OCI-LY7 (cell line): Measurements from ENCODE around the gene GNG3.

Experiments
- CTCF ChIP-seq: fragments of 200-600 bp; sonication (generic); conservative IDR thresholded peaks from 2 replicates; pipeline ENCODE4 v1.5.1; 2014; ENCODE audit warnings: mild to moderate bottlenecking, antibody characterized with exemption, low read length, moderate library complexity, mixed read lengths
- EZH2phosphoT487 ChIP-seq: fragments of 200-600 bp; sonication (generic); IDR thresholded peaks from 2 replicates; pipeline ENCODE4 v1.6.1; 2018; ENCODE audit warnings: low read depth, borderline replicate concordance, mild to moderate bottlenecking, mixed run types, antibody characterized with exemption, low read length, moderate library complexity, mixed read lengths

GRCh38 chr11:62682518-62682917 lies 25.0 kb upstream of the GNG3 start:
- TF ChIP-seq CTCF (no peak), EZH2phosphoT487 (no peak)
